GM19324 (cell line): ENCODE results near the gene MLYCD.
A peak's percentile ranks its signal among the peaks of the same experiment; 100 is the strongest.

Source experiments
- ATAC-seq: cut with Tn5 transposase; IDR thresholded peaks from one replicate; pipeline ENCODE4 v1.9.1; 2021; ENCODE audit warnings: mild to moderate bottlenecking, moderate library complexity; ENCODE audit not compliant: unreplicated experiment, low FRiP score

Gene MLYCD

DNA sequence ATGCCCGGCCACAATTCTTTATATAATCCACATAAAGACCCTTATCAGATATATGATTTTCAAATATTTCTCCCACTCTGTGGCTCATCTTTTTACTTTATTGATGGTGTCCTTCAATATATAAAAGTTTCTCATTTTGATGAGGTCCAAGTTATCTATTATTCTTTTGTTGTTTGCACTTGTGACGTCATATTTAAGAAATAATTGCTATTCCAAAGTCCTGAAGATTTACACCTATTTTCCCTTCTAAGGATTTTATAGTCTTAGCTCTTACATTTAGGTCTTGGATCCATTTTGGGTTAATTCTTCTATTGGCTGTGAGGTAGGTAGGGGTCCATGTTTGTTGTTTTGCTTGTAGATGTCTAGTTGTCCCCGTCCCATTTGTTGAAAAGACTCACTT is 3.0 kb upstream of the MLYCD start:
- no peak for ATAC-seq

DNA sequence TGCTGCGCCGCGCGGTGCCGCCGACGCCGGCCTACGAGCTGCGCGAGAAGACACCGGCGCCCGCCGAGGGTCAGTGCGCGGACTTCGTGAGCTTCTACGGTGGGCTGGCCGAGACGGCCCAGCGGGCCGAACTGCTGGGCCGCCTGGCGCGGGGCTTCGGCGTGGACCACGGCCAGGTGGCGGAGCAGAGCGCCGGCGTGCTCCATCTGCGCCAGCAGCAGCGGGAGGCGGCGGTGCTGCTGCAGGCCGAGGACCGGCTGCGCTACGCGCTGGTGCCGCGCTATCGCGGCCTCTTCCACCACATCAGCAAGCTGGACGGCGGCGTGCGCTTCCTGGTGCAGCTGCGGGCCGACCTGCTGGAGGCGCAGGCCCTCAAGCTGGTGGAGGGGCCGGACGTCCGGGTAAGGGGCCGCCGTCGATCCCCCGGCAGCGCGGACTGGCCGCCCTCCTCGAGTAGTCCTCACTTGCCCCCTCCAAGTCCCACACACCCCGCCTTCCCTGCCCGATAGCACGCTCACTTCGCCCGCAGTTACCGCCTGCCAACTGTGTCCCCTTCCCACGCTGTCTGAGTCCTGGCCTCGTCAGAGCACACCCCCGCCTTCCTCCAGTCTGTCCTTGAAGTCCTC is 470 bp downstream of the MLYCD start:
- ATAC-seq, result peak; percentile 47

DNA sequence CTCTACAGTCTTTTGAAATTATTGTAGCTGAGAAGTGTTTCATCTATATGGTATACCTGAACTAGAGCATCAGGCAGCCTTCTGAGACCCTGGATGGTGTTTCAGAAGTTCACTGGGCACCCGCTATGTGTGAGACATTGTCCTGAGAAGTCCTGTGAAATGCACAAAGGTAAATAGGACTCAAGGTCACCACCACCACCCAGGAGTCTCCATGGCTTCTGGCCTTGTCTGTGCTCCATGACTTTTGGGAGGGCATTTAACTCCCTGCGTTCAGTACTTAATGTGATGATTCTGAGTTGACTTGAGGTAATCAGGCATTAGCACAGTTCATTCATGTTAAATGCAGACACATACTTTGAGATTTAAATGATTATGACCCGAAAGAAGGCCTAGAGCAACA is 1.1 kb downstream of the MLYCD start:
- ATAC-seq, result no peak

DNA sequence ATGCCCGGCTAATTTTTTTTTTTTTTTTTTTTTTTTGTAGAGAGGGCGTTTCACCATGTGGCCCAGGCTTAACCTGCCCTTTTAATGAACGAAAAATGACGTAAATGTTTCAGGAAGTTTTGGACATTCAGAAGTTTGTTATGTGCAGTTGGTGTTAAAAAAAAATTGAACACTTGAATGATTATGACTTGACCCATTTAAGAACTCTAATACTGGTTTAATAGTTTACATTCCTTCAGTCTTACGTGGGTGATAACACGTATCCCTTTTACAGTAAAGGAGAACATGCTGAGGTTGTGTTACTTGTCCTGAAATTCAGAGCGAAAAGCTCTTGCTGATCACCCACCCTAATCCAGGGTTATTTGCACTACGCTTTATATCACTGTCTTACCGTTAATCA is 1.7 kb downstream of the MLYCD start:
- ATAC-seq, result no peak

DNA sequence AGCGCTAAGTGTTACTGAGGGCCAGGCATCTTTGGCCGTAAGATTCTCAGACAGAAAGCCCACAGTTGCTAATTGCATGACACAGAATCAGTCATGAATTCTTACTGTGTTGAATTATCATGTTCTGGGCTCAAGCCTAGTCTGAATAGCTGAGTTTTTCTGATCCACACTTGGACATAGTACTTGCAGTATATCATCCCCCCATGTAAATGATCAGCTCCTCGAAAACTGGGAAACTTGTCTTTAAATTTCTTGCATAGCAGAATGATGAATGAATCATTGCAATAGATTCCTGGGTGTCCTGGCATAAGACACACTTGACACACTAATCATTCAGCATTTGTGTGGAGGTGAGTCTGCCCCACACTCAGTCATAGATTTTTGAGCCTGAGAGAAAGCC is 2.2 kb downstream of the MLYCD start:
- no peak for ATAC-seq

DNA sequence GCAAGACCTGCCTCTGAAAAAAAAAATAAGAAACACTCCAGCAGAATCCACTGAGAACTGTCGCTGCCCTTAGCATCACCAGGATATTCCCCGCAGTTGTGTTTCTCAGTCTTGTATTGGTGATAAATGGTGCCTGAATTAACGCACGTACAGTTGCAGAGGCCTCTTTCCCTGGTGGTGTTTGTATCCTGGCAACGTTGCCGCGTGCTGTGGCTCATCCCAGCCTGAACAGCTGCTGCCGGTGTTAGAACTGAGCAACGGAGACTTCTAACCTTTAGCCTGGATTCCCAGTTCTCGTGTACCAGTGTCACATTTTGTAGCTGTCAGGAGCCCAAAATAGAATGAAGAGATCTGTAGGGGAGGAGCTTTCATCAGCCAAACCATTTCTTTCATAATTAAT is 4.8 kb downstream of the MLYCD start:
- ATAC-seq, result no peak

DNA sequence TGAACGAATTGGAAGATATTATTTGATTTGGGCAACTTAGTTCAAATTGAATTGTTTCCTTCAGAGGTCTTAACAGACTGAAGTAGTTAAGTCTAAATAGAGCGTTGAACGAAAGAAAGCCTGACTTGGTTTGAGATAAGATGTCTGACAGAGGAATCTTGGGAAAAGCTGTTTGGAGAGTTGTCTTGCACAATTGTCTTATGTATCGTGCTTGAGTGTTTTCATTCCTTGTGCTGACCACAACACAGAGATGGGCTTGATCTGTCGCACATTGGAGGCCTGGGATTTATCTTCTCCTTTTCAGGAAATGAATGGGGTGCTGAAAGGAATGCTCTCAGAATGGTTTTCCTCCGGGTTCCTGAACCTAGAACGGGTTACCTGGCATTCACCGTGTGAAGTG is 7.8 kb downstream of the MLYCD start:
- no peak for ATAC-seq

DNA sequence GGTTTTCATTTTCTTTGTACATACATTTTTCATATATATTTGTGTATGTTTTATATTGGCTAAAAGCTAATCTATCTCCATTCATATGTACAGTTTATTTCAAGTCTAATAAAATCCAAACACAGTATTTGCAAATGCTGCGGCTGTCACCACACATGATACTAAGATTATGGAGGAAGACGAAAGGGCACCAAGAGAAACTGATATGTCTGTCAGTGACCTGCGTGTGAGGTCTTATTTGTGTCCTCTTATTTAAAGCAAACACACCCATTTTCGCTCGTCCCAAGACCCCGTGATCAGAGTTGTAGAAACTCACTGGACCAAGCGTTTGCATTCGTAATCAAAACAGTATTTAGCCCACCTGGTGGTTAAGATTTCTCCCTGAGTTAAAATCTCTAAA is 8.2 kb downstream of the MLYCD start:
- ATAC-seq, result no peak

DNA sequence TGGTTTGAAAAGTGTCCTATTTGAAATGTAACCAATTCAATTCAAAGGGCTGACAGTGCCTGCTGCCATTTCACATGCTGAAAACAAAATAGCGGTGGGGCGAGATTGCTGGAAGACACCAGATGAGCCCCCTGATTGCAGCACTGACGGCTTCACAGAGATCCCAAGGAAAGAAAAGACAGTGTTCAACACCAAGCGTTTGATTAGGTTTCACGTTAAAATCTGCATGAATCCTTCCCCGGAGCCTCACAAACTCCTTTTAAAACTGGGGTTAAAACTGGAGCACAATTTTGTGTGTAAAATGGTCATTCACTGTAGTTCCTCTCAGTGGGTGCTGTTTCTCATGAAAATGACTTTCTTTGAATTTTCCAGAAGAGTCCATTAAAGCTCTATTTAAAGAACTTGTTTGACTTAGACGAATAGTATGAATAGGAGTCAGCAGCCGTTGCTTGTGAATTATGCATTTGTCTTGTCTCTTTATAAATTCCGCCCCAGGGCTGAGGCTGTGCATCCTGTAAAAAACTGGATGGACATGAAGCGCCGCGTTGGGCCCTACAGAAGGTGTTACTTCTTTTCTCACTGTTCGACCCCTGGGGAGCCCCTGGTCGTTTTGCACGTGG is 8.8 kb downstream of the MLYCD start:
- ATAC-seq, result no peak

DNA sequence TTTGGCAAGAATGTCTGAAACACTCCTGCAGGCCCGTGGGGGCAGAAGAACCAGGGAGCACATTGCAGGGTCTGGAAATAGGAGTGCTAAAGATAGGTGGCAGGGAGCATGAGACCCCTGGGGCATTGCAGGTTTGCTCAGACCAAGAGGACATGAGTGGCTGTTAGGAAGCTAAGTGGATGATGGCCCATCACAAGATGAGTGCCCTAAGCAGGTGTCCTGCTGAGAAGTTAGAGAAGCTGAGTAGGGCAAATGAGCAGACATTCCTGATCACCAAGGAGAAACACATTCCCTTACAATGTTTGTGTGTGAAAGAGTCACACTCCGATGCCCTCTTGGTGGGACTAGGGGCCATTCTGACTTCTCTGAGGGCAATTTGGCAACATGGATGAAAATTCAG is 9.9 kb downstream of the MLYCD start:
- no peak for ATAC-seq

DNA sequence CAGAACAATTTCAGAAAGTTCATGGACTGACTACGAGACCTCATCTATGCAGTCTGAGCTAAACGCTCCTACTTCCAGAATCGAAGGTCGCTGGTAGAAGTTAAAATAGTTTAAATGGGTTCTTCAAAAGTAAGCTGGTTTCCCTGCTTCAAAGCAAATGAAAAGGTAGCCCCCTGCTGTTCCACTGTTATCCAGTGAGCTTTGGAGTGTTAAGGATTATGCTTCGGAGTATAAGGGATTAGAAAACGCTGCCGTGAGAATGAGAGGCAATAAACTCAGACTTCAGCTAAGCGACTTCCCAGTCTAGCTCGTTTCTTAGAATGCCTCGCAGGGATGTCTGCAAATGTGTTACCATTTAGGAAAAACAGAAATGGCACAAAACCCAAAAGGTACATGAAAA is 12.4 kb downstream of the MLYCD start:
- ATAC-seq, result no peak

DNA sequence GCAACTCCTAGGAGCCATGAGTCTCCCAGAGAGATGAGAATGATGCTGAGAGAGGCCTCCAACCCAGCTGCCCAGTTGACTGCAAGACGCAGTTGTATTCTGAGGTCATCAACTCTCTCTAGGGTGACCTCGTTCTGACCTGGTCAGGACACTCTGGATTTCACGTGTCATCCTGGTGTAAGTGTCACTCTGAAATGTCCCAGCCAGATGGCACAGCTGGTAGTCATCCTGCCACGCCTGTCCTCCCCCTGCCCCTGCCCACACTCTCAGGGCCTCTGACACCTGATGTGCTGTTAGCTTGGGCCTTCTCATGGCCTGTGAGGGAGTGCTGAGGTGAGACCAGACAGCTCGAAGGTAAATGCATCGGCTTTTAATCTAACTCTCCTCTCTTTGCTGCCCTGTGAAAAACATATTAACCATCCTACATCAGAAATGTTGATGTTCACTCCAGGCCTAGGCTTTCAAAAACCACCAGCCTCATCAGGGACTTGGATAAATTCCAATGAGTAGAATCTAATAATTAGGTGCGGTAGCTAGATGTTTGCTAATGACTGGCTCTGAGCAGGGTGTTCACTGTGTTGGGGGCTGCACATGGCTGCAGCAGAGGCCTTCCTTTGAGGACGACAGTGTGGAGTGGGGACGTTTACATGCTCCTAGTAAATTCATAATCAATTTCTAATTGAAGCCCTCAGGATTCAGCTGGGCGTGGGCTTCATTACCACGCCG is 13.8 kb downstream of the MLYCD start:
- ATAC-seq, result no peak

DNA sequence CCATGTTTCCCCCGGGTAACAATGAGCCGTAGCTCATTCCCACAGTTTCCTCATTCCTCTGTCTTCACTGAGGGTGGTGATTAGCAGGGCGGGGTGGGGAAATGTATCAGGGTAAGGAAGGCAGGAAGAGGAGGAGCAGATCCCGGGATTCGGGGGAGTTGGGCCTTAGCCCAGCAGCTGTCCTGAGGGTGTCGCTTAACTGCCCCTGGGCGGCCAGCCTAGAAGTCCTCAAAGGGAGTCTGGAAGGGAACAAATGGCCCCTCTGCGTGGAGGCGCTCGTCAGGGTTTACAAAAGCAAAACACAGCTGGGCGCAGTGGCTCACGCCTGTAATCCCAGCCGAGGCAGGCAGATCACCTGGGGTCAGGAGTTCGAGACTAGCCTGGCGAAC is 14.3 kb downstream of the MLYCD start:
- ATAC-seq, result no peak

DNA sequence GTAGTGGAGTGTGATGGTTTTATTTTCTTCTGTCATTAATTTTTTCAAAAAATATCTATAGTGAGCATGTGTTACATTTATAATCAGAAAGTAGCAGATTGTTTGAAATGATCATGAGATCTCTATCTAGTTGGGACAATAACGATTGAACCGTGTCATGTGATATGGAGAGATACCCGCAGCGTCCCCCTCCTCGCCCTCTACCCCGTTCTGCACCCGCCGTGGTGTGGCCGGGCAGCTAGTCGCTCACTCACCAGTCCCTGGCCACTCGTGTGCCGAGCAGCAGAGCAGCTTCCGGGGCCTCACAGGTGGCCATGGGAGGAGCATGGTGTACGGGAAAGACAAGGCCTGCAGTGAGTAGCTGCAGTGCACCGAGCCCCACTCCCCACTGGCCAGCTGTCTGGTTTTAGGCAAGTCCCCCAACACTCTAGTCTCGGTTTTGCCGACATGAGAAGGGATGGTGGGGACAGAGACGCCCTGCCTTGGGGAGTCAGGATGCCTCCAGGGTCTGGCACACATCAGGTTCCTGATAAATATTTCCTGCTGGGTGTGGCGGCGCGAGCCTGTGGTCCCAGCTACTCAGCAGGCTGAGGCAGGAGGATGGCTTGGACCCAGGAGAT is 15.3 kb downstream of the MLYCD start:
- ATAC-seq, result no peak

DNA sequence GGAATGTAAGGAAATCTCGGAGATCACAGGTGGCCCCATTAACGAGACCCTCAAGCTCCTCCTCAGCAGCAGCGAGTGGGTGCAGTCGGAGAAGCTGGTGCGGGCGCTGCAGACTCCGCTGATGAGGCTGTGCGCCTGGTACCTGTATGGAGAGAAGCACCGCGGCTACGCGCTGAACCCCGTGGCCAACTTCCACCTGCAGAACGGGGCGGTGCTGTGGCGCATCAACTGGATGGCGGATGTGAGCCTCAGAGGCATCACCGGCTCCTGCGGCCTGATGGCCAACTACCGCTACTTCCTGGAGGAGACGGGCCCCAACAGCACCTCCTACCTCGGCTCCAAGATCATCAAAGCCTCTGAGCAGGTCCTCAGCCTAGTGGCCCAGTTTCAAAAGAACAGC is 16.2 kb downstream of the MLYCD start:
- no peak for ATAC-seq

DNA sequence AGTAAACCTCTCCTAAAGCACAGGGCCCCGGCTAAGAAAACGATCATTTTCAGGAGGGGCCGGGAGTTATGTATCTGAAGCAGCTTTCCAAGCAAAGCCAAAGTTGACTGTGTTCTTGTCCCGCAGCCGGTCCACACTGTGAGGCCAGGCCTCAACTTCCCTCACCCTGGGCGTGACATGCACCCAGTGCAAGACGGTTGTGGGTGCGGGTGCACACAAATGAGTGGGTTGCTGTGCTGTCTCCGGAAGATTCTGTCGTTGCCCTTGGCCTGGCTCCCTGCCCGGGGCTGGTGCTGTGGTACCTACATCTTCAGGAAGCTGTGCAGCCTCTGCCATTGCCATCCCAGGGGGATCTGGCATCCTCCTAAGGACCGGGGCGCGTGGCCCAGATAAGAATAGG is 16.6 kb downstream of the MLYCD start:
- ATAC-seq, result no peak

DNA sequence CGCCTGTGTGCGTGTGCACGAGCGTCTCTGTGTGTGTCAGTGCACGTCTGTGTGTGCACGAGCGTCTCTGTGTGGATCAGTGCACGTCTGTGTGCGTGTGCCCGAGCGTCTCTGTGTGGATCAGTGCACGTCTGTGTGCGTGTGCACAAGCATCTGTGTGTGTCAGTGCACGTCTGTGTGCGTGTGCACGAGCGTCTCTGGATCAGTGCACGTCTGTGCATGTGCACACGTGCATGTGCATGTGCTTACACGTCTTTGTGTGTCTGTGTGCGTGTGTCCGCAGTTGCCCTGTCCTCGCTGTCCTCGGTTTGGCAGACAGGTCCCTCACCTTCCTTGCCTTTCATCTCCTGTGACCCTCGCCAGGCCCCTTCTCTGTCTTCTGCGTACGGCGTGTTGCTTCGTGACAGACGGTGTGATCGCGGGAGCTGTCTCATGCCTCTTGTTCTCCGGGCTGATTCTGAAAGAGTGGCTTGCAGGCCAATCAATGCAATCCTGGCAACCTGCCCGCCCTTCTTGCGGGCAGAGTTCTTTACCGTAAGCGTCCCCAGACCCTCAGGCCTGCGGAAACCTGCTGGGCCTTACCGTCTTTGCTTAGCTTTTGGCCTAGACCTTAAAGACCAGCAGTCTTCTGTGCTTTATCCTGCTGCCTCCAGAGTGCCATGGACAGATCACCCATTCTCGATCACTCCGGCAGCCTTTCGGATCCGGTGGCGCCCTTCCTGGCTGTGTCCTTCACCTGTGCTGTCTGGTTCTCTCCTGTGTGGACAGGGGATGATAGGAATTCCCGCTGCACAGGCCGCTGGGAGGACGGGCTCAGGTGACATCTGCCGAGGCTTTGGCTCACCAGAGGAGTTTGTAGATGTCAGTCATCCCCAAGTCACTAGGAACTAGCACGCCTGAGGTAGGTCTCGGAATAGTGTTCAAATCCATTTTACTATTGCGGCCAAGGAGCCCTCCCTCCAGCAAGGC is 18.5 kb downstream of the MLYCD start:
- ATAC-seq, result no peak

DNA sequence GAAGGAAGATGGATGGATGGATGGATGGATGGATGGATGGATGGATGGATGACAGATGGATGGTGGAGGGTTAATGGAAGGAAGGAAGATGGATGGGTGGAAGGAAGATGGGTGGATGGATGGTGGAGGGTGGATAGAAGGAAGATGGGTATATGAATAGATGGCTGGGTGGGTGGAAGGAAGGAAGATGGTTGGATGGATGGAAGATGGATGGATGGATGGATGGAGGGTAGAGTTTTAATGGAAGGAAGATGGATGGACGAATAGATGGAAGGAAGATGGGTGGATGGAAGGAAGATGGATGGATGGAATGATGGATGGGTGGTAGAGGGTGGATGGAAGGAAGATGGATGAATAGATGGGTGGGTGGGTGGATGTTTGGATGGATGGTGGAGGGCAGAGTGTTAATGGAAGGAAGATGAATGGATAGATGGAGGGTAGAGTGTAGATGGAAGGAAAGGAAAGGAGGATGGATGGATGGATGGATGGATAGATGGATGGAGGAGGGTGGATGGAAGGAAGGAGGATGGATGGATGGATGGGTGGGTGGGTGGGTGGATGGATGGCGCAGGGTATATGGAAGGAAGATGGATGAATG is 22.1 kb downstream of the MLYCD start:
- no peak for ATAC-seq

DNA sequence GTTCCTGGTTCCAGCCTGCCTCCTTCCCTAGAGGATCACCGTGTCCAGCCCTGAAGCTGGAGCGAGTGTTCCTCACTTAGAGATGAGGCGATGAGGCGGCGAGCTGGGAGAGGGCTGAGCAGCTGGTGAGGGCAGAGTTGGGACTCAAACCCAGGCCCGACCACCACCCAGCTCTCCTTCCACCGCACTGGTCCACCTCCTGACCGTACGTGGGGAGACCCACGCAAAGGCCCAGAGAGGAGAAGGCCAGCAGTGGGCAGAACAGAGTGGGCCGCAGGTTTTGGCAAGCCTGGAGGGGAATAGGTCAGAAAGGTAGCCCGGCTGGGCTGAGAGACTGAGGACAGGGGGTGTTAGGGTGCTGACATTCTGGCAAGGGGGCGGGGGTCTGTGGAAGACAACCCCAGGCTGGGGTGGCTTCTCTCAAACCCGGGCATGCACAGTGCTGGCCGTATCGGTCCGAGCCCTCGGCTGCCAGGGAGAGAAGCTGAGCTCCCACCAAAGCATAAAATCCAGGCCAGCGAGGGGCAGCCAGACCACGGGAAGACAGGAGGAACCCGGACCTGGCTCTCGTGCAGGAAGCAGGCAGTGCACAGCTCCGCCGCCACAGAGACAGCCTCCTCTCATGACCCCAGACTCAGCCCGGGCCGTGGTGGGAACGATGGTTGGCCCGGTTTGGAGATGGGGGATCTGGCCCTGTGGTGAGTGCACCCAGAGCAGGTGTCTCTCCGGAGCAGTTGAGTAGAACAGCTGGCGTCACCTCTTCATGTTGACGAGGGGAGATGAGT is 24.9 kb downstream of the MLYCD start:
- ATAC-seq, result no peak
